Activated naive CD4-positive, alpha-beta T cell treated with anti-CD3 and anti-CD28 coated beads, Interleukin-2, amount 50 U/mL, for 16 hours (primary cell): ENCODE results near the gene TRAF2.

Experiments
- DNase-seq: peaks from one replicate; pipeline ENCODE4 v3.0.0-alpha.2; 2020

The TRAF2 gene

GRCh38 chr9:136965771-136966484 is 79.6 kb downstream of the TRAF2 start:
- DNase-seq, result no peak

GRCh38 chr9:136968333-136969127 is 82.2 kb downstream of the TRAF2 start:
- no peak for DNase-seq

- DNase-seq, result no peak
Observed at GRCh38 chr9:136969150-136969549, 82.8 kb downstream of the TRAF2 start.

GRCh38 chr9:136969774-136970173 is 83.5 kb downstream of the TRAF2 start:
- no peak for DNase-seq

- no peak for DNase-seq
Observed at GRCh38 chr9:136970361-136970760, 84.0 kb downstream of the TRAF2 start.

- DNase-seq, result no peak
Observed at GRCh38 chr9:136971746-136972145, 85.4 kb downstream of the TRAF2 start.

- no peak for DNase-seq
Observed at GRCh38 chr9:136972335-136972734, 86.0 kb downstream of the TRAF2 start.

- DNase-seq, result no peak
Observed at GRCh38 chr9:136972743-136973142, 86.4 kb downstream of the TRAF2 start.

- DNase-seq, result no peak
Observed at GRCh38 chr9:136973618-136974617, 87.6 kb downstream of the TRAF2 start.

- no peak for DNase-seq
Observed at GRCh38 chr9:136974817-136975535, 88.7 kb downstream of the TRAF2 start.

GRCh38 chr9:136975644-136976043 is 89.3 kb downstream of the TRAF2 start:
- DNase-seq, result no peak
